ENCODE measurements around the gene CDH4.

CDH4 gene

DNA sequence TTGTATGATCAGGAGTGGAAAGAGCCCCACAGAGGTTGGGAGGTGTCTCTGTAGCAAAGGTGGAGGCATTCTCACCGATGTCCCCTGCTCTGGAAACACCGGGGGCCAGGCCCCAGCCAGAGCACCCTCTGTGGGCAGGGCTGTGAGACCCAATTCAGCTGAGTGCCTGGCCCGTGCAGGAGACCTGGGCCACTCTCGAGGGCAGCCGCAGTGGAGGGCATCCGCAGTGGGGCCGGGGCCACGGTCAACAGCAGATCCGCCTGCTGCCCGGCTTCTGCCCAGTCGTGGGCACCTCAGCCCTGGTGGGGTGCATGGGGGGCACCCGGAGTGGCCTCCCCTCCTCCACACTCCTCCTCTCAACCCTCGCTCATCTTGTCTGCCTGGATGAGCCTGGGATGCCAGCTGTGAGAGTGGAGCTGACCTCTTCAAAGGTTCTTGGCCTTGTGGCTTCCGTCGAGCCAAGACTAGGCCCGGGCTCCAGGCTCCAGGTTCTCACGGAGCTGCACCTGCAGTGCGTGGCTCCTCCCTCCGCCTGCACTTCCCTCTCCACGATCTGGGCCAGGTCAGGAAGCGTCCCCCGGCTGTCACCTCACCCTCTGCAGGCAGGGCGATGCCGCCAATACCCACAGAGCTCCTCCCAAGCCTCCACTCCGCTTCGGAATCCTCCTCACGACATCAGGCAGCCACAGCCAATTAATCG, 678.9 kb downstream of the CDH4 start:
- no peak for DNase-seq

DNA sequence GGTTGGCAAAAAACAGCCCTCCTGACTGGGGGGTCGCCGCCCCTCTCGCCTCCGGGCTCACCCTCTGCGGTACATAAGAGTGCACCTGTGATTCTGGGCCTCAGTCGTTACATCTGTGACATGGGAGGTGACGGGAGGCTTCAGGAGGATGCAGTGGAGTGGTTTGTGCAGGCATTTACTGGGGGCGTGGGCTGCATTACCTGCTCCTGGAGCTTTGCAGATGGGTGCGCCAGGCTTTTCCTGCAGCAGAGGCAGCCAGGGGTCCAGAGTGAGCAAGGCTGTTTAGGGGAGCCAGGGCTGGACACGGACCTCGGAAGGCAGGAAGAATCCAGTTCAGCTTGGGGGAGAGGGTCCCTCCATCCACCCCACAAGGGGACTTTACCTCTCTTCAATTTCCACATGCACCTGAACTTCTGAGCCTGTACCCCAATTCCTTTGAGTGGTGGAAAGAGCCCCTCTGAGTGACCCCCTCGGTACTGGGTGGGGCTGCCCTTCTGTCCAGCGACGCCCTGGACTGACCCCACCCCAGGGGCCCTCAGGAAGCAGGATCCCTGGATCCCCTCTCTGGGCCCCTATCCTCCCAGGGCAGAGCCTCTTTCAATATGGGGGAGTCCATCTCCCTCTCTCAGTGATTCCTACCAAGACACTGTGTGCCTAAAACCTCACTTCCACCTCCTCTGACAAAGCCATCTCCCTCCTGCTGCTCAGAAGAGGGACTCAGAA, 679.6 kb downstream of the CDH4 start:
- no peak for DNase-seq

DNA sequence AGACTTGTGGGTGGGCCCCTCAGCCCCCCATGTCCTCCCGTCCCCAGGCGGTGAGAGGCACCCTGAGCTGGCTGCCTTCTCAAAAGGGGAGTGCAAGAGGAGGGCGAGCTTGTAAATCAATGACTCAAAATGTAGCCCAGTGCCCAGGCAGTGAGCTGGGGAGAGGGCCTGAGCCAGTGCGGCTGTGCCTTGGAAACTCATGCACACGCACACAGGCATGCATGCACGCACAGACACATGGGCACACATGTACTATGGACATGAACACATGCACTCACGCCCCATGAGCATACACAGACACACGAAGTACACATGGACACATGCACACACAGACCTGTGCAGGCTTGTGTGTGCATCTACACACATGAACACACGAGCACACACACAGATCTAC, 680.1 kb downstream of the CDH4 start:
- no peak for DNase-seq

DNA sequence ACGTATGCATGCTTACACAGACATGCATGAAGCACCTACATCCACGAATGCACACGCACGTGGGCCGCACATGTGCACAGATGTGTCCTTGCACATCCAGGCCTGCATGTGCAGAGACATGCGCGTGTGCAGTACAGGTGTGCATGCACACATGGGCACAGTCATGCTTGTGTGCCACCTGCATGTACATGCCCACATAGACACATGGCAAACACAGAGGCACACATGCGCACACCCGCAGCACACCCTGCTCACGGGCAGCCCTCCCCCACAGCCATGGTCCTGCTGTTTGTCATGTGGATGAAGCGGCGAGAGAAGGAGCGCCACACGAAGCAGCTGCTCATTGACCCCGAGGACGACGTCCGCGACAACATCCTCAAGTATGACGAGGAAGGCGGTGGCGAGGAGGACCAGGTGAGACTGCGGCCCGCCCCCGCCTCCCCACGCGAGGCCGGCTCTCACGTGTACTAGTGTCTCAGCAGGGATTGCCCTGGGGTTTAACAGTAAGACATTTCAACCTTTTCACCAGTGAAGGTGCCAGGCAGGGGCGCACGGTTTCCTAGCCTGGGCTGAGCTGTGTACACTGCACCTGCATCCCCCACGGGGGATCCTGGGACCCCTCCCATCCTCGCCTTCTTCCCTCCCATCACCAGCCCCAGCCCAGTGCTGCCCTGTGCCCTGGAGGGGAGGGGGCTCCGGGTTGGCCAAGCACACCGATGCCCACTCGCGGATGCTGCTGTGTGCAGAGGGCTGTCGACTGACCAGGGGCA, 680.8 kb downstream of the CDH4 start:
- no peak for DNase-seq

DNA sequence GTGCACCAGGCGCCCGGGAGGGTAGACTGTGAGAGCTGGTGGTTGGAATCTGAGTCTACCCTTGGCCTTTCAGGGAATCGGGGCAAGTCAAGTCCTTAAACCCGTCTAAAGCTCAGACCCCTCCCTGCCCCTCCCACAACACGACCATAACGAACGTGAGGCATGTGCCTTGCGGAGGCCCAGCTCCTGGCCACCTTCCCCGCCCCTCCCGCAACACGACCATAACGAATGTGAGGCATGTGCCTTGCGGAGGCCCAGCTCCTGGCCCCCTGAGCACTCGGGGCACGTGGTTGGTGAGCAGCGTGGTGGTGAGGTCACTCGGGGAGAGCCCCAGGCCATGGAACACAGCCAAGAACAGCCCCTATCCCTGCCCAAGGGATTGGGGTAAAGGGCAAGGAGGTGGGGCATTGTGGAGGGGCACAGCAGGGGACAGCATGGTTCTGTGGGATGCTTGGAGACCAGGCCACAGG, 681.5 kb downstream of the CDH4 start:
- no peak for DNase-seq

DNA sequence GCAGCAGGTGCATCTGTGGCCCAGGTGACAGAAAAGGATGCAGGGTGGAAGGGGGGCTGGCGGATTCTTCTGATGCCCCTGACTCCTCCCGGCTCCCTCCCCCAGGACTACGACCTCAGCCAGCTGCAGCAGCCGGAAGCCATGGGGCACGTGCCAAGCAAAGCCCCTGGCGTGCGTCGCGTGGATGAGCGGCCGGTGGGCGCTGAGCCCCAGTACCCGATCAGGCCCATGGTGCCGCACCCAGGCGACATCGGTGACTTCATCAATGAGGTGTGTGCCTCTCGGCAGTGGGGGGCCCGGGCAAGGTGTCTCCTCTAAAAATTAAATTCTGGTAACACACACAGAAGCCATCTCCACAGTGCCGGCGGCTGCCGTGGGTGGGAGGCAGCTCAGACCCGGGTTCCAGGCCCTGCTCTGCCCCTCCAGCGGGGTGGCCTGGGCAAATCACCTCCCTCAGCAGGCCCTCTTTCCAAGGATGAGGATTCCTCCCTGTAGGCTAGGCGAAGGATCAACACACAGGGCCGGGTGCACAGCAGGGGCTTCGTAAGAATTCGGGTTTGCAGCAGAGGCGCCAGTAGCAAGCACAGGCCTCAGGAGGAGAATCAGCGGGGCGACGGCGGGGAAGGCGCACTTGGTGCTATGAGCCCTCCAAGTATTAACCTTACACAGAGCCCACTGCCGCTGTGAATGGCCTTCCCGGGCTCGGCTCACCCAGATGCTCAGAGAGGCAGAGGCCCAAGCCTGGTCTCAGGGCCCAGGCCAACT, 682.1 kb downstream of the CDH4 start:
- no peak for DNase-seq

DNA sequence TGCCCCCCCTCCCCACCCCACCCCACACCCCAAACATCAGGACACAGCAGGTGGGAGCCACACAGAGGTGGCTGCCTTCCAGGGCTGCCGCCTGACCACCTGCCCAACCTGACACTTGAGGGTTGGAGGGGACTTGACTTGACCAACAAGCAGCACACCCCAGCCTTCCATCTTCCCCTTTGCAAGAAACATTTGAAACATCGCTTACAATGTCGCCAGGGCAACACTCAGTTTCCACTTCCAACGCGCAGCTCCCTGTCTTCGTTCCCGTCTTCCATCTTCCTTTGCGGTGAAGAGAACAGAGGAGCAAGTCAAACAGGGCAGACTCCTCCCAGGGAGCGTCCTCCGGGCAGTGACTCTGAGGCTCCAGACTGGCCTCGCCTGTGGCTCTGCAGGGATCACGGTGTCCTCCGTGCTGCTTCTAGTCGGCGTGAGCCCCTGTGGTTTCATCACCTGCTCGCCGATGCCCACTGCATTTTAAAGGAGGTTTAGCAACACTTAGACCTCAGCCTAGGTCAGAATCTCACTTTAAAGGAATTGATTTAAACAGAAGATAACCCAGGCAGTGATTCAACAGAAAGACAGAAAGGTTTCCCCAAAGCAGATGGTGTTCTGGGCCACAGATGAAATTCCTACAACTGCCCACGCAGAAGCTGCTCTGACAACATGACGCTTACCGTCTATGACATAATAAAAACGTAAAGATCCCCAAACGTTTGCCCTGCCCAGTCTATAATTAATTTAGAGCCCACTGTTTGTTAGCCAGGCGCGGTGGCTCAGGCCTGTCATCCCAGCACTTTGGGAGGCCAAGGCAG, 682.9 kb downstream of the CDH4 start:
- DNase-seq: no peak

DNA sequence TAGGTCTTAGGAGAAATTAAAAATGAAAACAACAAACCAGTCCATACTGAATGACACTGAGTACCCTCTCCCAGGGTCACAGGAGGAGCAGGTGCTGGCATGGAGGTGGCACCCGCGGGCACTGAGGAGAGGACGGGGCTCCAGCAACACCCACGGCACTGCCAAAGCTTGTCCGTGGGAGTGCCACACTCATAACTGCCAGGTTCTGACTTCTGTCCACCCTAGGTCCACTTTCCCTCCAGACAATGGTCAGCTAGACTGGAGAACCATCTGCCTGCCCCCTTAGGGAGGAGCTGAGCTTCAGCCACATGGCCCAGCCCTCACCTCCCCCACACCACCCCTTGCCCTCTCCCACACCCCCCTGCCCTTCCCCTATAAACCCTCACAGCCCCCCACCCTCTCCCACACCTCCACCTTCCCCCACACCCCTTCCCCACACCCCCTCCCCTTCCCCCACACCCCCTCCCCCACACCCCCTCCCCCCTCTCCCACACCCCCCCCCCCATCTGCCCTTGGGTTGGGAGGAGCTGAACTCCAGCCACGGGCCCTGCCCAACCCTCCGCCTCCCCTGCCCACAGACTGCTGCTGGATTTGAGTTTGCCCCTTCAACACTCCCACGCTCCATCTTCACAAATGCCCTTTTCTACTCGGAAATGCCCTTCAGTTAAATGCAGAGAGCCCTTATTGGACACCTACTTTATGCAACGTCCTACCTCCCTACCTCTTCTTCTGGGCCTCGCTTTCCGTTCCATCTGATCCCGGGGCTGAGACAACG, 684.1 kb downstream of the CDH4 start:
- DNase-seq: no peak

DNA sequence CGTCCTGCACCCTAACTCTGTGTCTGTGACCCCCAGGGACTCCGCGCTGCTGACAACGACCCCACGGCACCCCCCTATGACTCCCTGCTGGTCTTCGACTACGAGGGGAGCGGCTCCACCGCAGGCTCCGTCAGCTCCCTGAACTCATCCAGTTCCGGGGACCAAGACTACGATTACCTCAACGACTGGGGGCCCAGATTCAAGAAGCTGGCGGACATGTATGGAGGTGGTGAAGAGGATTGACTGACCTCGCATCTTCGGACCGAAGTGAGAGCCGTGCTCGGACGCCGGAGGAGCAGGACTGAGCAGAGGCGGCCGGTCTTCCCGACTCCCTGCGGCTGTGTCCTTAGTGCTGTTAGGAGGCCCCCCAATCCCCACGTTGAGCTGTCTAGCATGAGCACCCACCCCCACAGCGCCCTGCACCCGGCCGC, 684.7 kb downstream of the CDH4 start:
- DNase-seq: no peak

DNA sequence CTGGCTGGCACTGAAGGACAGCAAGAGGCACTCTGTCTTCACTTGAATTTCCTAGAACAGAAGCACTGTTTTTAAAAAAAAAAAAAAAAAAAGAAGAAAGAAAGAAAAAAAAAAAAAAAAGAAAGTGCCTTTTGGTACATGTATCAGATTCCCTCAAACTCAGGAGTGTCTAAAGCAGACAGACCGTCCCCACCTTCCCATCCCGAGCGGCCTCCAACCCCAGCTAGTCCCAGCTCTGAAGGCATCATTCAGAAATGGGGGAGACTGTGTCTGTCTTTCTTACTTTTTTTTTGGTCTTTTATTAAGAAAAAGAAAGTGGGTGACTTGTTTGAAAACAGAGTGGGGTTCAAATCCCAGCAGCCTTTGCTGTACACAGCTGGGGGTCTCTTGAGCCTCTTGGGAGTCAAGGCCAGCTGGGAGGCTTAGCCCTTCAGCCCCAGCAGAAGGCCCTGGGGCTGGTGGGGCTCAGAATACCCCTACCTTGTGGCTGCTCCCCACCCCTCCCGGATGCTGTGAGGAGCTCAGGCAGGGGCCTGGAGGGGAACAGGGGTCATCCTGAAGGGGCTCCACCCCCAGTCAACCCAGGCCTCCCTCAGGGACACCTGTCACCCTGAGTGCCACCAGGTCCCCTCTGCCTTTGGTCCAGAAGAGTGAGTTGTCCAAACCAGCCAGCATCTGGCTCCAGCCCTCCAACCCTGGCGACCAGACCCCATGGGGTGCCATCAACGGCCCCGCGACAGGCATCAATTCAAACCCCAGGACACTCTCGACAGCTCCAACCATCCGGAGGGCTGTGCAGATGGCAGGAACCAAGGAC, 685.3 kb downstream of the CDH4 start:
- no peak for DNase-seq

DNA sequence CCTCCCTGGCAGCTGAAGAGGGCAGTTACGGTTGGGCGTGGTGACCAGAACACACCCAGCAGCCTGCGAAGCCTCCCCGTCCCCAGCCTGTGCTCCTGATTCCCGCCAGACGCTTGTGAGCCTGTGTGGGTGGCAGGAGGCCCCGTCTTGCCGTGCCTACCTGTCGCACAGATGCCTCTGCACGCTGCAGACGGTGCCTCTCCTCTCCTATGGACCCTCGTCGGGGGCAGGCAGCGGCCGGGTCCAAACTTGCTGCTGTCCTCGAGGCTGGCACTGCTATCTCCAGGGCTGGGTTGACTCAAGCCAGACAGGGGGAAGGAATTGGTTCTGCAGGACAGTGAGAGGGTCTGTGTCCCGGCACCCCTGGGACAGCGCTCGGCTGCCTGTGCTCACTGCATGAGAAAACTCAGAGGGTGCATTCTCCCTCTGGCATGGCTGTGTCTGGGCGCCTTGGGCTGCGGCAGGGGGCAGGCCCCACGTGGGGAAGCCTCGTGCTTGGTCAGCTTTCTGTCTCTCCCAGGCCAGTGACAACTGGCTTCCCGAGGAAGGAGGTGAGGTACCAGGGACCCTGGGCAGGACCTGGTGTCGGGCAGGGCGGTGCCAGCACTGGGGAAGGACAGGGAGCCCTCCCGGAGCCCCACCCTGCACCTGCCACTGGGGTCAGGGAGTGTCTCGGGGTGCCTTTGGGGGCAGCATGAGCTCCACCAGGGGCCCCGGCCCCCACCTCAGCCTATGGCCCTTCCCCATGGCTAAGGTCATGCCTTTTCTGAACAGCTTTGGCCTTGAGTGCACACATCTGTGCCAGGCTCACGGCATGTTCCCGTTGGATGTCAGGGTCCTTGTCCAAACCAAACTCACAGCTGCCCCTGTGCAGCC, 686.1 kb downstream of the CDH4 start:
- DNase-seq: no peak

DNA sequence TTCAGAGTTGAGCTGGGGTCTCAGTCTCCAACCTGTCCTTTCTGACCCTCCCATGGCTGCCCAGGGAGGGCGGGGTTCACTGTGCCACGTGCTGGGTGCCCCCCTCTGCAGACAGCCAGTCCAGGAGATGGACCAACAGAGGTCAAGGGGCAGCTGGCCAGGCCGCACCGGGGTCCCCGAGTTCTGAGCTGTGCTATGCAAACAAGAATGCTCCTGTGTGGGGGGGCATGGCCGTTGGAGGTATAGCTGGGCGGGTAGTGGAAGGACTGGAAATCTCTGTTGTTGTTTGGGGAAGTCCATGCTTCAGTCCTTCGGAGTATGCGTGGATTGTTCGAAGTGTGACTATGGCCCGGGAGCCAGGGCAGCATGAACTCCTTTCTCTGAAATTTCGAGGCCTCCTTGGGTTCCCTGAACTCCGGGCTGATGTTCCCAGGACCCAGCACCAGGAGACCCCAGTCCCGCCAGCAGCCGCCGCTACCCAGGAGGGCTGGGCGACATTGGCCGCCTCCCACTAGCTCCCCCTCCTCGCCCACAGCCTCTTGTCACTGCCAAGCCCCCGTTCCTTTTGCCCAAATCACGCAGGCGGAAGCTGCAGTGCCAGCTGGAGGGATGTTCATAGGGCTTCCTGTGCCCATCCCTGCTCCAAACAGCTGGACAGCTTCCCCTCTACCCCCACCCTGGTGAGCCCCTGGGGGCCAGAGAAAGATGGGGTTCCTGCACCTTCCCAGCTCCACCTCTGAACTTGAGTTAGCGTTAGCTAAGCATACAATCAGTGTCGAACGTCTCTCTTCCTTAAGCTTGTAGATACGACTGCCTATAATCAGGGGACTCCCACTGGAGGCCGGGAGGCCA, 687.0 kb downstream of the CDH4 start:
- no peak for DNase-seq

DNA sequence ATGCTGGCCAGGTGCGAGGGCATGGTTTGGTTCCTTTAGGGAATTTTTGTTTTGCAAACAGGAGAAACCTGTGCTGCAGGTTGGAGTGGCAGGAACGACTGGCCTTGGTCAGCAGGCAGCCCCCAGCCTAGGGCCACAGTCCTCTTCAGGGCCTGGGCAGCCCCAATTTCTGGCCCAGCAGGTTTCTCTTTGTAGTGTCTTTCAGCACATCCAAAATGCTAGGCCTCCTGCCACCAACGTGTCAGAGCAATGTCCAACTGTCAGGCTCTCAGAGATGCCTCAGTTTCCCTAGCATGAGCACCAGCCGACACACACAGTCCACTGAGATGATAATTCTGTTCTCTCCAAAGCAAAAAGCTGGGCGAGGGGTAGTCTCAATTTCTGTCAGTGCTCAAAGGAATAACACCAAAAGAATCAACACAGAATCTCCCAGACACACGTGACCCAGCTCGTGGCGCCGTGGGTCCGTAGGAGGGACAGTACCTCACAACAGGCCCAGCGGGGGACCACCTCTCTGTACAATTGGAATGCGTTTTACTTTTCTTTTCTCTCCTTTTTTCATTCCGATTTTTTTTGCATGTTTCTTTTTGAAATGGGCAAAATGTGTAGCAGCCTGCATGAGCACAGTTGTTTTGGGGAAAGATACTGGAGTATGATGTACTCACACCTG, 687.8 kb downstream of the CDH4 start:
- DNase-seq: no peak

DNA sequence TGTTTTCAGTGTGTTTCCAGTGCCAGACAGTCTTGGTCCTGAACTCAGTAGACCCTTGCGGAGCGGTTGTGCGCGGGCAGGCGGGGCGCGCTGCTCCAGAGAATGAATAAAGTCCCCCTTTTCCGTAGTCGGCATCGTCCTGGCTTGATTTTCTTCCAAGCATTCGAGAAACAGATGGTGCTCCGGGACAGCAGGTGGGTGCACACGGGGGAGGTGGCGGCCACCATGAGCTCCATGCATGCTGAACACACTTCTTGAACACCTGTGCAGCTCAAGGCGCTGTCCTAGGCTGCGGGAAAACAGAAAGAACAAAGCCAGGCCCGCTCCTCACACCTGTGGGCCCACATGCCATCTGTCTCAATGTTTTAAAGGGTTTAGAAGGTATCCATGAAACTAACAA, 688.4 kb downstream of the CDH4 start:
- DNase-seq: no peak

DNA sequence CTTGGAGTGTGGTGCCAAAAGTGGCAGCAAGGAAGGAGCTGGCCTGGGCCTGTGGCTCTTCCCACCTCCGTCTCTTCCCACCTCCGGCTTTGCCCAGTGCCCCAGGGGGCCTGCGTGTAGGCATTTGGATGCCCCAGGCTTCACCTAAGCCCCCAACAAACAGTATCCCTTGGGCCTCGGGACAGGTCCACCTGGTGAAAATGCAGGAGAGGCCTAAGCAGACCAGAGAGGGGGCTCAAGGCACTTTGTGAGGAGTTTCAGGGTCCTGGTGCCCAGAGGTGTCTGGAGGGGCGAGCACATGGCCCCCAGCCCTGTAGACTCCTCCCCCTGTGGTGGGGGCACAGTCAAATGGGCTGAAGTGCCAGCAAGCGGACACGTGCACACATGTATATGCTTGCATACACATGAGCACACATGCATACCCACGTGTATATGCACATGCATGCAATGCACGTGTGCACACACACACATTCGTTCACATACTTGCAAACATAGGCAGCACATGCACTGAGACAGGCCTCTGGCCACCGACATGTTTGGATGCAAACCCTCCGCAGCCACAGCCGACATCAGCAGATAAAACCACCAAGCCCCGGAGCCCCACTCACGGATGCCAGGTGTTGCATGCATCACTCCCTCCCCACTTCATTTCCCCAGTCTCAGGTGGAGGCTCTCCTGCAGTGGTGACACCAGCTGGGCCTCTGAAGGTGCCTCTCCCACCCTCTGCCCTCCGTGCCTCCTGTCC, 689.1 kb downstream of the CDH4 start:
- no peak for DNase-seq

DNA sequence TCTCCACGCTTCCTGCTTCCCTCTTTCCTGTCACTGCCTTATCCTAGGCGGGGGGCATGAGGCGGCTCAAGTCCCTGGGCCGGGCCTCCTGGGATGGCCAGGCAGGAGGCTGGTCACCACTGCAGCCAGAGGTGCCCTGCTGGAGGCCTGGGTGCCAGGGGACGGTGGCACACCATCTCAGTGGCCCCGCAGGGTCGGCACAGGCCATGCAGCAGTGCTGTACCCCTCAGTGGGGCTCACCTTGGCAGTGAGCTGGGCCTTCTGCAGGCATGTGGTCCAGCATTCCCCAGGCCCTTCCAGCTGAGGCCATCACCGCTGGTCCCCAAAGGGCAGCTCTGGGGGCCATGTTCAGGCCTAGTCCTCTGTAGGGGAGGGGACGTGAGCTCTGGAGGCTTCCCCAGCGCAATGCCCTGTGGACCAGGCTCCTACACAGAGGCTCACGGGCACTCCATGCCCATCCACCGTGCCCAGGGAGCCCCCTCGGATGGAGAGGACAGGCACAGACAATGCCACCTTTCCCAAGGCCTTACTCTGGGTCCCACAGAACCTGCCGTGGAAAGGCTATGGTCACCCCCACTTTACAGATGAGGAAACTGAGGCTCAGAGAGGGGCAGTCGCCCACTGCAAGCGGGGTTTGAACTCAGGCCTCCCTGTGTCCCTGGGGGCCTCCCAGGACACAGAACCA, 689.8 kb downstream of the CDH4 start:
- no peak for DNase-seq
